DMS114 treated with DMSO at 0.1 percent for 48 hours (cell line): ENCODE measurements around the gene BBS9.
"Not testable (repeated sequence)": the region's sequence is repeated elsewhere in the genome, so short reads cannot be mapped to it uniquely, and the experiment has no call there.

Experiments used
- DNase-seq: peaks from one replicate; lab custom pipeline; 2025; ENCODE audit not compliant: unreplicated experiment; lab: John Stamatoyannopoulos, UW

BBS9 gene

GRCh38 chr7:33485747-33486493 is 356.6 kb downstream of the BBS9 start:
- DNase-seq, result no peak

GRCh38 chr7:33486633-33487032 is 357.3 kb downstream of the BBS9 start:
- no peak for DNase-seq

GRCh38 chr7:33487998-33488682 is 358.8 kb downstream of the BBS9 start:
- no peak for DNase-seq

- DNase-seq, result no peak
Measured at GRCh38 chr7:33494474-33494873, 365.1 kb downstream of the BBS9 start.

- no peak for DNase-seq
Measured at GRCh38 chr7:33495207-33495606, 365.8 kb downstream of the BBS9 start.

- no peak for DNase-seq
Measured at GRCh38 chr7:33497051-33497450, 367.7 kb downstream of the BBS9 start.

- no peak for DNase-seq
Measured at GRCh38 chr7:33500703-33501701, 371.6 kb downstream of the BBS9 start.

- DNase-seq, result no peak
Measured at GRCh38 chr7:33503014-33503413, 373.6 kb downstream of the BBS9 start.

GRCh38 chr7:33503736-33504135 is 374.4 kb downstream of the BBS9 start:
- no peak for DNase-seq

- no peak for DNase-seq
Measured at GRCh38 chr7:33504266-33504665, 374.9 kb downstream of the BBS9 start.

- DNase-seq, result no peak
Measured at GRCh38 chr7:33509206-33509605, 379.8 kb downstream of the BBS9 start.

GRCh38 chr7:33511778-33512177 is 382.4 kb downstream of the BBS9 start:
- no peak for DNase-seq

- DNase-seq, result no peak
Measured at GRCh38 chr7:33516568-33516967, 387.2 kb downstream of the BBS9 start.

GRCh38 chr7:33517191-33517590 is 387.8 kb downstream of the BBS9 start:
- DNase-seq, result no peak

GRCh38 chr7:33527008-33527407 is 397.6 kb downstream of the BBS9 start:
- DNase-seq, result not testable (repeated sequence)

- not testable (repeated sequence) for DNase-seq
Measured at GRCh38 chr7:33527613-33528012, 398.2 kb downstream of the BBS9 start.

GRCh38 chr7:33529070-33529469 is 399.7 kb downstream of the BBS9 start:
- no peak for DNase-seq

GRCh38 chr7:33530664-33531063 is 401.3 kb downstream of the BBS9 start:
- DNase-seq, result no peak

- no peak for DNase-seq
Measured at GRCh38 chr7:33531888-33532287, 402.5 kb downstream of the BBS9 start.

- no peak for DNase-seq
Measured at GRCh38 chr7:33534833-33535232, 405.5 kb downstream of the BBS9 start.

- DNase-seq, result no peak
Measured at GRCh38 chr7:33535989-33536388, 406.6 kb downstream of the BBS9 start.
